HUDEP-2 (cell line): ENCODE measurements around the gene LYRM4.

Experiments used
- DNase-seq, 76 experiments: peaks; one replicate each; lab custom pipeline; 2025; ENCODE audit not compliant: unreplicated experiment in 76 of 76; lab: John Stamatoyannopoulos, UW

Gene LYRM4

GRCh38 chr6:5247201-5247600 lies 13.5 kb downstream of the LYRM4 start:
- no peak for DNase-seq

- DNase-seq, result no peak
These were observed 14.3 kb downstream of the LYRM4 start for GRCh38 chr6:5246141-5247097.

- no peak for DNase-seq
These were observed 17.7 kb downstream of the LYRM4 start for GRCh38 chr6:5243069-5243468.

GRCh38 chr6:5241252-5241651 lies 19.5 kb downstream of the LYRM4 start:
- DNase-seq, result no peak

- no peak for DNase-seq
These were observed 22.4 kb downstream of the LYRM4 start for GRCh38 chr6:5238336-5238735.

GRCh38 chr6:5237805-5238204 lies 22.9 kb downstream of the LYRM4 start:
- no peak for DNase-seq

- DNase-seq, result no peak
These were observed 24.9 kb downstream of the LYRM4 start for GRCh38 chr6:5235830-5236229.

- no peak for DNase-seq
These were observed 25.9 kb downstream of the LYRM4 start for GRCh38 chr6:5234874-5235273.

- no peak for DNase-seq
These were observed 29.5 kb downstream of the LYRM4 start for GRCh38 chr6:5231289-5231688.

GRCh38 chr6:5230081-5230480 lies 30.7 kb downstream of the LYRM4 start:
- DNase-seq, result no peak

GRCh38 chr6:5229356-5229755 lies 31.4 kb downstream of the LYRM4 start:
- DNase-seq, result no peak

GRCh38 chr6:5223309-5223708 lies 37.4 kb downstream of the LYRM4 start:
- DNase-seq, result no peak

GRCh38 chr6:5220443-5220842 lies 40.3 kb downstream of the LYRM4 start:
- no peak for DNase-seq

GRCh38 chr6:5219011-5219691 lies 41.6 kb downstream of the LYRM4 start:
- DNase-seq, result no peak

GRCh38 chr6:5217356-5217755 lies 43.4 kb downstream of the LYRM4 start:
- DNase-seq, result no peak

- DNase-seq, result peak in 19 of 76 experiments; percentile 7 to 67 (median 20)
These were observed 45.0 kb downstream of the LYRM4 start for GRCh38 chr6:5215799-5216198.

GRCh38 chr6:5215159-5215558 lies 45.6 kb downstream of the LYRM4 start:
- peak in 1 of 76 experiments; percentile 19 for DNase-seq

- peak in 47 of 76 experiments; percentile 11 to 73 (median 27) for DNase-seq
These were observed 46.1 kb downstream of the LYRM4 start for GRCh38 chr6:5214570-5215052.

- no peak for DNase-seq
These were observed 46.9 kb downstream of the LYRM4 start for GRCh38 chr6:5213836-5214235.

- DNase-seq, result no peak
These were observed 49.3 kb downstream of the LYRM4 start for GRCh38 chr6:5211492-5211891.

GRCh38 chr6:5208471-5208971 lies 52.2 kb downstream of the LYRM4 start:
- DNase-seq, result no peak
